ENCODE measurements around the gene RAP1GAP.

Gene RAP1GAP

GRCh38 chr1:21651214-21652042 lies 17.7 kb downstream of the RAP1GAP start:
- no peaks in the 10 kb centered on the region for H3K36me3 ChIP-seq (replicated peaks)
- peak; percentile 36 to 68 for DNase-seq (ENCODE audit: low spot score in 2 of 2)

DNA sequence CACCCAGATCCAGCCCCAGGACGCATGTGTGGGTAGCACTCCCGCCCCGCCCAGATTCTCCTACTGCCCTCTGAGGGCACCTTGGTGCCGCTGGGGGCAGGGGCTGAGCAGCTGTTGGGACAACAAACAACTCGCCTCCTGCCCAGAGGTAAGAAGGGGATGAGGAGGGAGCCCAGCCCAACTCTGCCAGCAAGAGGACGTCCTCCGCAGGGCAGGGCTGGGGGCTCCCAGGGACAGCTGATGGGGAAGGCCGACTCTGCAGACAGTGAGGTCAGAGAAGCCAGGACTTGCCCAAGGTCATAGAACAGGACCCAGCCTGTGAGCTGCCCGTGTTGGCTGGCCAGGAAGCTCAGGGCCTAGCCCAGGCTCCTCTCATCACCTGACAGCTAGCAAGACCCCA lies 18.8 kb downstream of the RAP1GAP start:
- DNase-seq (ENCODE audit: low spot score in 2 of 2) = no peak
- Histone ChIP-seq H3K4me1 (peaks cover 4% of the 10 kb centered on the region), H3K27me3 (ENCODE audit: low read depth) (no peaks in the 10 kb centered on the region), H3K4me3 (no peak overlapping the region), H3K9me3 (no peaks in the 10 kb centered on the region), H3K36me3 (replicated peaks) (no peaks in the 10 kb centered on the region)
- in situ Hi-C loops (cut with MboI; ENCODE audit: low sequenced_read_pairs) = no loop called here

More at GRCh38 chr1:21651214-21652042, 17.7 kb downstream of the RAP1GAP start:
- peak overlapping the region; percentile 24 for H3K4me3 ChIP-seq
- no peaks in the 10 kb centered on the region for H3K27me3 ChIP-seq (ENCODE audit: low read depth)
- in situ Hi-C loops (cut with MboI; ENCODE audit: low sequenced_read_pairs) = no loop called here
- H3K4me1 ChIP-seq = peaks cover 4% of the 10 kb centered on the region
- H3K9me3 ChIP-seq = no peaks in the 10 kb centered on the region

DNA sequence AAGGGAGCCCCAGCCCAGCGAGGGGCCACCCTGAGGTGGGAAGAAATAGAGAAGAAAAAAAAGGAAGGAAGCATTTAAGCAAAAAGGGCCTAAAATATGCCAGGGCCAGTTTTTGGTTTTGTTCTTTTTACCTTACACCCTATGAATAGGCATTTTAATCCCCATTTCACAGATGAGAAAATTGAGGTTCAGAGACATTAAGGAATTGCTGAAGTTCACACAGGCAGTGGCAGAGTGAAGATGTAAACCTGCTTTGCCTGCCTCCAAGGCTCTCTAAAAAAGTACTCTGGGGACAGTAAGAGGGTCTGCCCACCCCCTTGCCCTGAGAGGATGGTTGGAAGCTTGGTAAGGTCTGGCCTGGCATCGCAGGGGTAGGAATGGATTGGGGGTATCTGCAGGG lies 19.8 kb downstream of the RAP1GAP start:
- H3K9me3 ChIP-seq = no peaks in the 10 kb centered on the region
- H3K27me3 ChIP-seq (ENCODE audit: low read depth) = no peaks in the 10 kb centered on the region
- in situ Hi-C loops (cut with MboI; ENCODE audit: low sequenced_read_pairs) = no loop called here
- peaks cover 4% of the 10 kb centered on the region for H3K4me1 ChIP-seq
- H3K4me3 ChIP-seq = no peak overlapping the region
- no peak for DNase-seq (ENCODE audit: low spot score in 2 of 2)
- H3K36me3 ChIP-seq (replicated peaks) = no peaks in the 10 kb centered on the region

- Histone ChIP-seq H3K27me3 (ENCODE audit: low read depth) (no peaks in the 10 kb centered on the region), H3K4me1 (peaks cover 4% of the 10 kb centered on the region), H3K4me3 (no peak overlapping the region), H3K36me3 (replicated peaks) (no peaks in the 10 kb centered on the region), H3K9me3 (no peaks in the 10 kb centered on the region)
- DNase-seq (ENCODE audit: low spot score in 2 of 2) = no peak
- in situ Hi-C loops (cut with MboI; ENCODE audit: low sequenced_read_pairs) = no loop called here
Measured at GRCh38 chr1:21648791-21649190, 20.4 kb downstream of the RAP1GAP start.

DNA sequence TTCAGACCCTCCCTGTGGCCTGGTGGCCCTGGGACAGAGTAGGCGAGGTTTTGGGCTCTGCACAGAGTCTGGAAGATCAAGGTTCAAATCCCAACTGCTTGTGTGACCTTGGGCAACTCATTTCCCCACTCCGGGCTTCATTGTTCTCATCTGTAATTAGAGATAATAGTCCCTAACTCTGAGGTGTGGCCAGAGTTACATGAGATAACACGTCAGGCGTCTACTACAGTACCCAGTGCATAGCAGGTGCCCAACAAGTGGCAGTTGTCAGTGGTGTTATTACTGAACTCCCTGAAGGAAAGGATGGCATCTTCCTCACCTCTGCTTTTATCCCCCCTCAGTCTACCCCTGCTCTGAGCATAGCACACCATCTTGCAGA lies 20.8 kb downstream of the RAP1GAP start:
- in situ Hi-C loops (cut with MboI; ENCODE audit: low sequenced_read_pairs) = no loop called here
- H3K36me3 ChIP-seq (replicated peaks) = no peaks in the 10 kb centered on the region
- H3K27me3 ChIP-seq (ENCODE audit: low read depth) = no peaks in the 10 kb centered on the region
- H3K4me3 ChIP-seq = no peak overlapping the region
- peaks cover 4% of the 10 kb centered on the region for H3K4me1 ChIP-seq
- DNase-seq (ENCODE audit: low spot score in 2 of 2) = no peak
- no peaks in the 10 kb centered on the region for H3K9me3 ChIP-seq

DNA sequence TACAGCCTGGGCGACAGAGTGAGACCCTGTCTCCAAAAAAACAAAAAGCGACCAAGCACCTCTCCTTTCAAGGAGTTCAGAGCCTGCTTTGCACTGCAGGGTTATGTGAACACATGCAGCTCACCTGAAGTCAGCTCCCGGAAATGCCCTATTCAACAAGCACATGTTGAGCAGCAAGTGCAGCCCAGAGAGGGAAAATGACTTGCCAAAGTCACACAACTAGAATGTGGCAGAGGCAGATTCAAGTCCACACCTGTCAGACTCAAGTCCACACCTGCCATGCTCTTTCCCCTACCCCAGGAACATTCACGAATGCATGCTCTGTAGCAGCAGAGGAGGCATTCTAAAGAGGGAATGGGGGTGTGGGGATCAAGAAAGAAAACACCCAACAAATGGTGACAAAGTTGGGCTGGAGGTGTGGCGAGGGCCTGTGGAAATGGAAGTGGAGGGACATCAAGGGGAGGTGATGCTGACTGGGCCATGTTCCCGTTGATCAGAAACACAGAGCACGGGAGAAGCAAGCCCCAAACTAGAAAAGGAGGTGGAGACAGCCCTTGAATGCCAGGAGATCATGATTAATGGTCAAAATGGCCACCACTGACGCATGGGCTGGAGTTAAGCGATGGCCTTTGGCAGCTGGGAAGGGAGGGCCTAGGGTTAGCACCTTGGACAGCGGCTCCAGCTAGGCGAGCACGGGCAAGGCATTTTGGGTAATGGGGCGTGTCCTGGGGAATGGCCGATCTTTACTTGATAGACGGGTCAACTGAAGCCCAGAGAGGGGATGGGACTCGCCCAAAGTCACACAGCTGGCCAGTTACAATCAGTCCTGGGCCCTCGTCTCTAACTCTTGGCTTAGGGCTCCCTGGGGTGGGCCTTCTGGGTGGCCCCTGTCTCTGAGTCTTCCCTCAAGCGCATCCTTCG lies 21.5 kb downstream of the RAP1GAP start:
- no peaks in the 10 kb centered on the region for H3K27me3 ChIP-seq (ENCODE audit: low read depth)
- peak; percentile 72 to 94 for DNase-seq (ENCODE audit: low spot score in 2 of 2)
- in situ Hi-C loops (cut with MboI; ENCODE audit: low sequenced_read_pairs) = no loop called here
- no peaks in the 10 kb centered on the region for H3K36me3 ChIP-seq (replicated peaks)
- H3K4me3 ChIP-seq = no peak overlapping the region
- peaks cover 4% of the 10 kb centered on the region for H3K4me1 ChIP-seq
- H3K9me3 ChIP-seq = no peaks in the 10 kb centered on the region

GRCh38 chr1:21645550-21645949 lies 23.6 kb downstream of the RAP1GAP start:
- no peak for DNase-seq (ENCODE audit: low spot score in 2 of 2)
- H3K4me3 ChIP-seq = no peak overlapping the region
- H3K9me3 ChIP-seq = no peaks in the 10 kb centered on the region
- no peaks in the 10 kb centered on the region for H3K36me3 ChIP-seq (replicated peaks)
- in situ Hi-C loops (cut with MboI; ENCODE audit: low sequenced_read_pairs) = no loop called here
- no peaks in the 10 kb centered on the region for H3K27me3 ChIP-seq (ENCODE audit: low read depth)
- H3K4me1 ChIP-seq = no peaks in the 10 kb centered on the region

GRCh38 chr1:21644906-21645305 lies 24.3 kb downstream of the RAP1GAP start:
- H3K36me3 ChIP-seq (replicated peaks) = no peaks in the 10 kb centered on the region
- in situ Hi-C loops (cut with MboI; ENCODE audit: low sequenced_read_pairs) = no loop called here
- no peaks in the 10 kb centered on the region for H3K4me1 ChIP-seq
- H3K4me3 ChIP-seq = no peak overlapping the region
- H3K9me3 ChIP-seq = no peaks in the 10 kb centered on the region
- H3K27me3 ChIP-seq (ENCODE audit: low read depth) = no peaks in the 10 kb centered on the region
- DNase-seq (ENCODE audit: low spot score in 2 of 2) = no peak

DNA sequence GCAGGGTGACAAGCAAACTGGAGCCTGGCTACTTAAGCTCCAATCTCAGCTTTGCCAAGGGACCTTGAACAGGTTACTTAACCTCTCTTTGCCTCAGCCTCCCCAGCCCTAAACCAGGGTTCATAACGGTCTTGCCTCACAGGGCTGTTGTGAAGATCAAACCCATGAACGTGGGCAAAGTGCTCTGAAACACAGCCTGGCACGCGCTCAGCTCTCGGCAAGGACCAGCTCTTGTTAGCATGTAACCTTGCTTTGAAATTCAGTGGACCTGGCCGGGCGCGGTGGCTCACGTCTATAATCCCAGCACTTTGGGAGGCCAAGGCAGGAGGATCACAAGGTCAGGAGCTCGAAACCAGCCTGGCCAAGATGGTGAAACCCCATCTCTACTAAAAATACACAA lies 24.8 kb downstream of the RAP1GAP start:
- Histone ChIP-seq H3K4me3 (no peak overlapping the region), H3K36me3 (replicated peaks) (no peaks in the 10 kb centered on the region), H3K27me3 (ENCODE audit: low read depth) (no peaks in the 10 kb centered on the region), H3K9me3 (no peaks in the 10 kb centered on the region), H3K4me1 (no peaks in the 10 kb centered on the region)
- DNase-seq (ENCODE audit: low spot score in 2 of 2) = no peak
- in situ Hi-C loops (cut with MboI; ENCODE audit: low sequenced_read_pairs) = no loop called here

- H3K36me3 ChIP-seq (replicated peaks) = no peaks in the 10 kb centered on the region
- H3K4me1 ChIP-seq = no peaks in the 10 kb centered on the region
- H3K27me3 ChIP-seq (ENCODE audit: low read depth) = no peaks in the 10 kb centered on the region
- in situ Hi-C loops (cut with MboI; ENCODE audit: low sequenced_read_pairs) = no loop called here
- no peak for DNase-seq (ENCODE audit: low spot score in 2 of 2)
- H3K4me3 ChIP-seq = no peak overlapping the region
- H3K9me3 ChIP-seq = no peaks in the 10 kb centered on the region
Measured at GRCh38 chr1:21643624-21644023, 25.5 kb downstream of the RAP1GAP start.

GRCh38 chr1:21641967-21642739 lies 27.0 kb downstream of the RAP1GAP start:
- Histone ChIP-seq H3K4me3 (no peak overlapping the region), H3K36me3 (replicated peaks) (no peaks in the 10 kb centered on the region), H3K4me1 (no peaks in the 10 kb centered on the region), H3K9me3 (no peaks in the 10 kb centered on the region), H3K27me3 (ENCODE audit: low read depth) (no peaks in the 10 kb centered on the region)
- no peak for DNase-seq (ENCODE audit: low spot score in 2 of 2)
- in situ Hi-C loops (cut with MboI; ENCODE audit: low sequenced_read_pairs) = no loop called here

- Histone ChIP-seq H3K4me1 (no peaks in the 10 kb centered on the region), H3K36me3 (replicated peaks) (no peaks in the 10 kb centered on the region), H3K4me3 (no peak overlapping the region), H3K9me3 (no peaks in the 10 kb centered on the region), H3K27me3 (ENCODE audit: low read depth) (no peaks in the 10 kb centered on the region)
- in situ Hi-C loops (cut with MboI; ENCODE audit: low sequenced_read_pairs) = no loop called here
- DNase-seq (ENCODE audit: low spot score in 2 of 2) = no peak
Measured at GRCh38 chr1:21641537-21641936, 27.6 kb downstream of the RAP1GAP start.

DNA sequence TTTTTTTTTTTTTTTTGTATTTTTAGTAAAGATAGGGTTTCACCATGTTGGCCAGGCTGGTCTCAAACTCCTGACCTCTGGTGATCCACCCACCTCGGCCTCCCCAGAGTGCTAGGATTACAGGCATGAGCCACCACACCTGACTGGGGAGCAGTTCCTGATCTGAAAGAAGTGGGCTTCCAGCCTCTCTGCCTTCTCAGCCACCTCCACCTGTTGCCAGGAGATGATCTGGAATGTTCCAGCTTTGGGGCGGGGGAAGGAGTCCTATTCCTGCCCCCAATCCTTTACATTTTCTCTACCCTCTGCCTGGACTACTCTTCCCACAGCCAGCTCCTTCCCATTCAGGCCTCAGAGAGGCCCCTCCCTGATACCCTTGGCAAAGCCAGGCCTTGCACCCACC lies 28.1 kb downstream of the RAP1GAP start:
- DNase-seq (ENCODE audit: low spot score in 2 of 2) = no peak
- in situ Hi-C loops (cut with MboI; ENCODE audit: low sequenced_read_pairs) = no loop called here
- H3K27me3 ChIP-seq (ENCODE audit: low read depth) = no peaks in the 10 kb centered on the region

More for the DNA sequence above, 28.1 kb downstream of the RAP1GAP start:
- Histone ChIP-seq H3K4me1 (no peaks in the 10 kb centered on the region), H3K36me3 (replicated peaks) (no peaks in the 10 kb centered on the region), H3K9me3 (no peaks in the 10 kb centered on the region), H3K4me3 (no peak overlapping the region)
